Stimulated activated CD8-positive, alpha-beta memory T cell treated with anti-CD3 and anti-CD28 coated beads, Interleukin-7, amount 100 ng/mL, for 24 hours (primary cell): ENCODE measurements around the gene STRBP.
"Not testable (repeated sequence)": the region's sequence is repeated elsewhere in the genome, so short reads cannot be mapped to it uniquely, and the experiment has no call there.

Experiments
- DNase-seq: peaks from one replicate; pipeline ENCODE4 v3.0.0-alpha.2; 2020; ENCODE audit warnings: low read depth

Gene STRBP

GRCh38 chr9:123283048-123283408 lies 14.6 kb upstream of the STRBP start:
- no peak for DNase-seq

- DNase-seq: no peak
Observed at GRCh38 chr9:123282362-123283047, 14.1 kb upstream of the STRBP start.

GRCh38 chr9:123281659-123282350 lies 13.4 kb upstream of the STRBP start:
- no peak for DNase-seq

GRCh38 chr9:123278879-123279493 lies 10.6 kb upstream of the STRBP start:
- not testable (repeated sequence) for DNase-seq

GRCh38 chr9:123278361-123278760 lies 10.0 kb upstream of the STRBP start:
- no peak for DNase-seq

GRCh38 chr9:123276551-123276950 lies 8.2 kb upstream of the STRBP start:
- DNase-seq: no peak

GRCh38 chr9:123271133-123271532 lies 2.7 kb upstream of the STRBP start:
- not testable (repeated sequence) for DNase-seq

- no peak for DNase-seq
Observed at GRCh38 chr9:123269281-123269680, 895 bp upstream of the STRBP start.

- DNase-seq: no peak
Observed at GRCh38 chr9:123268199-123268464, 254 bp downstream of the STRBP start.

GRCh38 chr9:123267481-123268198 lies 746 bp downstream of the STRBP start:
- DNase-seq: no peak

GRCh38 chr9:123266655-123267399 lies 1.6 kb downstream of the STRBP start:
- no peak for DNase-seq

GRCh38 chr9:123265833-123266232 lies 2.6 kb downstream of the STRBP start:
- DNase-seq: no peak

- no peak for DNase-seq
Observed at GRCh38 chr9:123263227-123263626, 5.2 kb downstream of the STRBP start.

- no peak for DNase-seq
Observed at GRCh38 chr9:123262338-123262737, 6.0 kb downstream of the STRBP start.

GRCh38 chr9:123261006-123261677 lies 7.2 kb downstream of the STRBP start:
- no peak for DNase-seq

- DNase-seq: no peak
Observed at GRCh38 chr9:123260340-123260739, 8.0 kb downstream of the STRBP start.

- no peak for DNase-seq
Observed at GRCh38 chr9:123257276-123257675, 11.1 kb downstream of the STRBP start.

- no peak for DNase-seq
Observed at GRCh38 chr9:123255718-123256117, 12.7 kb downstream of the STRBP start.

GRCh38 chr9:123253204-123253603 lies 15.2 kb downstream of the STRBP start:
- no peak for DNase-seq

- DNase-seq: no peak
Observed at GRCh38 chr9:123251741-123252140, 16.6 kb downstream of the STRBP start.

GRCh38 chr9:123251324-123251723 lies 17.1 kb downstream of the STRBP start:
- DNase-seq: no peak

- no peak for DNase-seq
Observed at GRCh38 chr9:123250504-123250903, 17.9 kb downstream of the STRBP start.
